MM.1S (cell line): ENCODE data around the gene GMPPA.

ENCODE experiments used
- DNase-seq: peaks from one replicate; pipeline ENCODE4 v3.0.0-alpha.2; 2015
- H2AFZ ChIP-seq: fragments of 300-600 bp; sonication (generic); 2 replicates; pipeline ENCODE4 v1.6.0; 2016; ENCODE audit warnings: antibody characterized with exemption, low read length
- H3F3A ChIP-seq: fragments of 300-600 bp; sonication (generic); 2 replicates; pipeline ENCODE4 v1.6.1; 2016; ENCODE audit warnings: mild to moderate bottlenecking, antibody characterized with exemption, low read length, moderate library complexity, mixed read lengths; ENCODE audit not compliant: insufficient read depth
- H3K27ac ChIP-seq: fragments of 300-600 bp; sonication (generic); 2 replicates; pipeline ENCODE4 v1.5.1; 2016; ENCODE audit warnings: mild to moderate bottlenecking, low read length
- H3K27me3 ChIP-seq: fragments of 300-600 bp; sonication (generic); replicated peaks from 2 replicates; pipeline ENCODE4 v1.6.0; 2016; ENCODE audit warnings: low read length; ENCODE audit not compliant: insufficient read depth
- H3K36me3 ChIP-seq: fragments of 300-600 bp; sonication (generic); replicated peaks from 2 replicates; pipeline ENCODE4 v1.6.1; 2016; ENCODE audit warnings: mild to moderate bottlenecking, low read length, mixed read lengths; ENCODE audit not compliant: insufficient read depth
- H3K4me1 ChIP-seq: fragments of 300-600 bp; sonication (generic); 2 replicates; pipeline ENCODE4 v1.6.1; 2016; ENCODE audit warnings: low read length, mixed read lengths
- H3K4me2 ChIP-seq: fragments of 300-600 bp; sonication (generic); 2 replicates; pipeline ENCODE4 v1.6.0; 2016; ENCODE audit warnings: low read depth, low read length
- H3K4me3 ChIP-seq: fragments of 300-600 bp; sonication (generic); 2 replicates; pipeline ENCODE4 v1.5.1; 2016; ENCODE audit warnings: low read length, mixed read lengths
- H3K79me2 ChIP-seq: fragments of 300-600 bp; sonication (generic); 2 replicates; pipeline ENCODE4 v1.6.1; 2016; ENCODE audit warnings: mixed run types, low read length, mixed read lengths
- H3K9ac ChIP-seq: fragments of 300-600 bp; sonication (generic); 2 replicates; pipeline ENCODE4 v1.6.1; 2016; ENCODE audit warnings: low read length, mixed read lengths
- H3K9me2 ChIP-seq: fragments of 300-600 bp; sonication (generic); replicated peaks from 2 replicates; pipeline ENCODE4 v1.6.1; 2016; ENCODE audit warnings: mild to moderate bottlenecking, low read length, mixed read lengths; ENCODE audit not compliant: insufficient read depth
- H3K9me3 ChIP-seq: fragments of 300-600 bp; sonication (generic); replicated peaks from 2 replicates; pipeline ENCODE4 v1.6.1; 2016; ENCODE audit warnings: mild to moderate bottlenecking, low read length, mixed read lengths; ENCODE audit not compliant: insufficient read depth
- H4K20me1 ChIP-seq: fragments of 300-600 bp; sonication (generic); 2 replicates; pipeline ENCODE4 v1.6.1; 2016; ENCODE audit warnings: mild to moderate bottlenecking, low read length, moderate library complexity, mixed read lengths; ENCODE audit not compliant: insufficient read depth
- EZH2 ChIP-seq: fragments of 300-600 bp; sonication (generic); optimal IDR thresholded peaks from 2 replicates; pipeline ENCODE3; 2017; ENCODE audit warnings: low read depth, mild to moderate bottlenecking, antibody characterized with exemption, low read length, mixed read lengths
- EZH2phosphoT487 ChIP-seq: fragments of 300-600 bp; sonication (generic); IDR thresholded peaks from 2 replicates; pipeline ENCODE4 v1.6.1; 2018; ENCODE audit warnings: antibody characterized with exemption, low read length
- TF ChIP-seq, protein P1 (sequence below): fragments of 300-600 bp; sonication (generic); IDR thresholded peaks from 2 replicates; pipeline ENCODE4 v1.5.1; 2016; ENCODE audit warnings: antibody characterized with exemption, low read length, mixed read lengths

The GMPPA gene

DNA sequence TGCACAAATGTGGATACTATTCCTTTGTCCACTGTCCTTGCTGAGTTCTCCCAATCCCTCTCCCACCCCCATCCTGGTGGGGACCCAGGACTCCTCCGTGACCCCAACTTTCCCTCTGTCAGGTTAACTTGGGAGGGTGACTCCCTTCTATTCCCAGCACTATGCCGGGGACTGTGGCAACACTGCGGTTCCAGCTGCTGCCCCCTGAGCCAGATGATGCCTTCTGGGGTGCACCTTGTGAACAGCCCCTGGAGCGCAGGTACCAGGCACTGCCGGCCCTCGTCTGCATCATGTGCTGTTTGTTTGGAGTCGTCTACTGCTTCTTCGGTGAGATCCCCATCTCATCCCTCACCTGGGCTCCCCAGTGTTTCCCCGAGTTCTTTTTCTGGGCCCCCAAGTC is 45.9 kb downstream of the GMPPA start:
- TF ChIP-seq EZH2, result no peak
- no peak for TF ChIP-seq EZH2phosphoT487
- TF ChIP-seq, protein P1, sequence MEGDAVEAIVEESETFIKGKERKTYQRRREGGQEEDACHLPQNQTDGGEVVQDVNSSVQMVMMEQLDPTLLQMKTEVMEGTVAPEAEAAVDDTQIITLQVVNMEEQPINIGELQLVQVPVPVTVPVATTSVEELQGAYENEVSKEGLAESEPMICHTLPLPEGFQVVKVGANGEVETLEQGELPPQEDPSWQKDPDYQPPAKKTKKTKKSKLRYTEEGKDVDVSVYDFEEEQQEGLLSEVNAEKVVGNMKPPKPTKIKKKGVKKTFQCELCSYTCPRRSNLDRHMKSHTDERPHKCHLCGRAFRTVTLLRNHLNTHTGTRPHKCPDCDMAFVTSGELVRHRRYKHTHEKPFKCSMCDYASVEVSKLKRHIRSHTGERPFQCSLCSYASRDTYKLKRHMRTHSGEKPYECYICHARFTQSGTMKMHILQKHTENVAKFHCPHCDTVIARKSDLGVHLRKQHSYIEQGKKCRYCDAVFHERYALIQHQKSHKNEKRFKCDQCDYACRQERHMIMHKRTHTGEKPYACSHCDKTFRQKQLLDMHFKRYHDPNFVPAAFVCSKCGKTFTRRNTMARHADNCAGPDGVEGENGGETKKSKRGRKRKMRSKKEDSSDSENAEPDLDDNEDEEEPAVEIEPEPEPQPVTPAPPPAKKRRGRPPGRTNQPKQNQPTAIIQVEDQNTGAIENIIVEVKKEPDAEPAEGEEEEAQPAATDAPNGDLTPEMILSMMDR, result no peak

DNA sequence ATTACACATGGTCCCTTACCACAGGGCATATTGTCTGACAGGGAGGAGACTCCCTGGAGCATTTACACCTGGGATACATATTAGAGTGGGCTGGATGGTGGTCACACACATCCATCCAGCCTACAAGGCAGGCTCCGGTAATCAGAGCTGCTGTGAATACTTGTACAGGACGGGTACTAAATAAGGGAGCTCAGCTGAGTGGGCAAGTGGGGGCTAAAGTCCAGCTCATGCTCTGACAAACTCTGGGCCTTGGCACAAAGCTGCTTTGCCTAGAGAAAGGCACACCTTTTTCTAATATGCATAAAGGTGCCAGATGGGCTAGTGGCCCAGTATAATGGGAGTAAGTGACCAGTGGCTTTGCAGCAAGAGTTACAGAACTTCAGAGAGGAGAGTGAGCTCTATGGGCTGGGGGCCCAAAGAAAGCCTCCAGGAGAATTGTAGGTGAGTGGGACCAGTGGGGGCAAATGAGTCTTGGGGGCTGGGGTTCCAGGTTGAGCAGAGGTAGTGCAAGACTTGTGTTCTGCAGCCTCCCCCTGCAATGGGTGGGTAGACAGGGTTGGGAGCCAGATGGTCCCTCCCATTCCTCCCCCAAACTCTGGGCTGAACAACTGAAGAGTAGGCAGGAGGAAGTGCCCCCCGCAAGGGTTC is 46.7 kb downstream of the GMPPA start:
- no peak for TF ChIP-seq EZH2phosphoT487
- TF ChIP-seq, protein P1, result no peak
- no peak for TF ChIP-seq EZH2
- H4K20me1 ChIP-seq, result no peaks in the 10 kb centered on the region
- H3K9me3 ChIP-seq, result no peaks in the 10 kb centered on the region
- no peak overlapping the region for H2AFZ ChIP-seq
- DNase-seq, result no peak
- no peak overlapping the region for H3K4me2 ChIP-seq
- H3K9ac ChIP-seq, result no peak overlapping the region
- H3F3A ChIP-seq, result peaks cover 9% of the 10 kb centered on the region
- no peaks in the 10 kb centered on the region for H3K36me3 ChIP-seq
- no peak overlapping the region for H3K27ac ChIP-seq
- H3K4me3 ChIP-seq, result no peak overlapping the region
- peaks cover 11% of the 10 kb centered on the region for H3K79me2 ChIP-seq
- H3K9me2 ChIP-seq, result no peaks in the 10 kb centered on the region
- H3K4me1 ChIP-seq, result 0 out of 2 replicates have a peak, but pooled peaks cover 4% of the 10 kb centered on the region
- H3K27me3 ChIP-seq, result no peaks in the 10 kb centered on the region

More for the DNA sequence above, 45.9 kb downstream of the GMPPA start:
- Histone ChIP-seq H4K20me1 (no peaks in the 10 kb centered on the region), H3K79me2 (peaks cover 11% of the 10 kb centered on the region), H3K9me2 (no peaks in the 10 kb centered on the region), H3K4me3 (peak overlapping the region; percentile 84; the same call in 1 of the 2 replicates), H3K36me3 (no peaks in the 10 kb centered on the region), H2AFZ (no peak overlapping the region), H3K4me2 (peak overlapping the region; percentile 79), H3K4me1 (0 out of 2 replicates have a peak, but pooled peaks cover 4% of the 10 kb centered on the region), H3K27me3 (no peaks in the 10 kb centered on the region), H3K9me3 (no peaks in the 10 kb centered on the region), H3K27ac (no peak overlapping the region), H3K9ac (no peak overlapping the region), H3F3A (peaks cover 9% of the 10 kb centered on the region)
- no peak for DNase-seq

DNA sequence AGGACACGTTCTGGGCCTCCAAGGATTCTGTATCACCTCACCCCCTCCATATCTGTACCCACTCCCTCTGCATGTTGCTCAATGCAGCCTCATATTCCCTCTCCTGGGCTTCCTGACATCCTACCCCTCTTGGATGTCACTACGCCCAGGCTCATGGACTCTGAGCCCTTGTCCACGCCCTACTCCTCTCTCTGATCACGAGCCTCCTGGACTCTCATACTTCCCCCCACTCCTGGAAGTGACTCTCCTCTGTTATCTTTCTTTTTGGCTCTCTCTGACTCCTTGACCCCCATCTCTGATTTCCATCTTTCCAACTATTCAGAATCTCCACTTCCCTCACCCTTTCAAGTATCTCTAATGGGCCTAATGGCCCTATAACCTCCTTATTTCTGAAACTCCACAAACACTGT is 47.3 kb downstream of the GMPPA start:
- Histone ChIP-seq H3K79me2 (peaks cover 8% of the 10 kb centered on the region), H3K9me2 (no peaks in the 10 kb centered on the region), H3K9ac (no peak overlapping the region), H3K36me3 (no peaks in the 10 kb centered on the region), H2AFZ (no peak overlapping the region), H3K4me3 (no peak overlapping the region), H4K20me1 (no peaks in the 10 kb centered on the region), H3K4me2 (no peak overlapping the region), H3K4me1 (0 out of 2 replicates have a peak, but pooled peaks cover 4% of the 10 kb centered on the region), H3K27ac (no peak overlapping the region), H3F3A (peaks cover 9% of the 10 kb centered on the region), H3K9me3 (no peaks in the 10 kb centered on the region), H3K27me3 (no peaks in the 10 kb centered on the region)
- TF ChIP-seq EZH2, result no peak
- no peak for DNase-seq

DNA sequence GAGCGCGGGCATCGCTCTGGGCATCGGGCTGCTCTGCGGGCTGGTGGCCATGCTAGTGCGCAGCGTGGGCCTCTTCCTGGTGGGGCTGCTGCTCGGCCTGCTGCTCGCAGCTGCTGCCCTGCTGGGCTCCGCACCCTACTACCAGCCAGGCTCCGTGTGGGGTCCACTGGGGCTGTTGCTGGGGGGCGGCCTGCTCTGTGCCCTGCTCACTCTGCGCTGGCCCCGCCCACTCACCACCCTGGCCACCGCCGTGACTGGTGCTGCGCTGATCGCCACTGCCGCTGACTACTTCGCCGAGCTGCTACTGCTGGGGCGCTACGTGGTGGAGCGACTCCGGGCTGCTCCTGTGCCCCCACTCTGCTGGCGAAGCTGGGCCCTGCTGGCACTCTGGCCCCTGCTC is 48.9 kb downstream of the GMPPA start:
- Histone ChIP-seq H3K9ac (no peak overlapping the region), H3K4me2 (no peak overlapping the region), H4K20me1 (no peaks in the 10 kb centered on the region), H3K27ac (no peak overlapping the region), H3K4me1 (0 out of 2 replicates have a peak, but pooled peaks cover 4% of the 10 kb centered on the region), H3F3A (peaks cover 8% of the 10 kb centered on the region), H2AFZ (no peak overlapping the region), H3K27me3 (no peaks in the 10 kb centered on the region), H3K4me3 (no peak overlapping the region), H3K36me3 (no peaks in the 10 kb centered on the region), H3K9me3 (no peaks in the 10 kb centered on the region), H3K79me2 (no peaks in the 10 kb centered on the region), H3K9me2 (no peaks in the 10 kb centered on the region)
- DNase-seq, result no peak
- no peak for TF ChIP-seq EZH2
- TF ChIP-seq, protein P1, result no peak
- no peak for TF ChIP-seq EZH2phosphoT487
